HG03039 (cell line): ENCODE measurements around the gene TIMM23.
"Not testable (repeated sequence)": the region's sequence is repeated elsewhere in the genome, so short reads cannot be mapped to it uniquely, and the experiment has no call there.

Experiments used
- ATAC-seq: cut with Tn5 transposase; IDR thresholded peaks from one replicate; pipeline ENCODE4 v1.9.1; 2021; ENCODE audit warnings: mild to moderate bottlenecking, moderate library complexity; ENCODE audit not compliant: unreplicated experiment

Gene TIMM23

GRCh38 chr10:45985590-45985989 is 13.3 kb downstream of the TIMM23 start:
- ATAC-seq: not testable (repeated sequence)

- ATAC-seq: no peak
These were observed 25.3 kb downstream of the TIMM23 start for GRCh38 chr10:45997557-45997956.

GRCh38 chr10:45997994-45998763 is 25.9 kb downstream of the TIMM23 start:
- no peak for ATAC-seq

- not testable (repeated sequence) for ATAC-seq
These were observed 27.7 kb downstream of the TIMM23 start for GRCh38 chr10:45999955-46000354.

GRCh38 chr10:46000538-46000937 is 28.2 kb downstream of the TIMM23 start:
- ATAC-seq: no peak

- ATAC-seq: no peak
These were observed 29.0 kb downstream of the TIMM23 start for GRCh38 chr10:46001187-46001756.

- not testable (repeated sequence) for ATAC-seq
These were observed 29.9 kb downstream of the TIMM23 start for GRCh38 chr10:46002189-46002687.

- ATAC-seq: no peak
These were observed 30.8 kb downstream of the TIMM23 start for GRCh38 chr10:46002916-46003693.

GRCh38 chr10:46004963-46005362 is 32.7 kb downstream of the TIMM23 start:
- no peak for ATAC-seq

GRCh38 chr10:46005383-46005782 is 33.1 kb downstream of the TIMM23 start:
- ATAC-seq: no peak

GRCh38 chr10:46006219-46006618 is 33.9 kb downstream of the TIMM23 start:
- no peak for ATAC-seq

GRCh38 chr10:46012746-46013145 is 40.5 kb downstream of the TIMM23 start:
- no peak for ATAC-seq

GRCh38 chr10:46014206-46014605 is 41.9 kb downstream of the TIMM23 start:
- ATAC-seq: no peak

- ATAC-seq: no peak
These were observed 42.6 kb downstream of the TIMM23 start for GRCh38 chr10:46014683-46015405.

GRCh38 chr10:46016190-46016589 is 43.9 kb downstream of the TIMM23 start:
- ATAC-seq: no peak

GRCh38 chr10:46016811-46017210 is 44.5 kb downstream of the TIMM23 start:
- no peak for ATAC-seq

- no peak for ATAC-seq
These were observed 45.4 kb downstream of the TIMM23 start for GRCh38 chr10:46017733-46018132.

GRCh38 chr10:46018453-46019176 is 46.3 kb downstream of the TIMM23 start:
- no peak for ATAC-seq

GRCh38 chr10:46019177-46019528 is 46.9 kb downstream of the TIMM23 start:
- ATAC-seq: no peak

- no peak for ATAC-seq
These were observed 47.5 kb downstream of the TIMM23 start for GRCh38 chr10:46019569-46020343.
